H1 (cell line): ENCODE results near the gene ZNF695. TPM values are rescaled to one million over a fixed set of nuclear protein-coding genes. Genes with fewer than 3 reads are reported as not detected.

ENCODE experiments used
- CTCF ChIA-PET: fragments of 300-600 bp; sonication (Branson Sonifier 250); formaldehyde crosslinking; loops from one replicate; lab custom pipeline; 2021; ENCODE audit not compliant: partially characterized antibody; lab: Charles Lee
- POLR2A ChIA-PET: fragments of 300-600 bp; sonication (Branson Sonifier 250); formaldehyde crosslinking; loops from one replicate; lab custom pipeline; 2021; ENCODE audit warnings: inconsistent platforms; ENCODE audit not compliant: partially characterized antibody; lab: Charles Lee
- DNase-seq, 2 experiments: peaks; one replicate each; pipeline versions ENCODE4 v3.0.0 to v3.0.0-alpha.2; 2010 to 2022; ENCODE audit warnings: low spot score in 2 of 2, low read depth in 1 of 2, mixed read lengths in 1 of 2
- FAIRE-seq: peaks from 2 replicates; lab custom pipeline; 2011; peaks lifted over from hg19 to GRCh38; lab: Jason Lieb, UNC
- H2AFZ ChIP-seq: 2 replicates; pipeline ENCODE4 v1.8.1; 2012; ENCODE audit warnings: low read length, inconsistent platforms
- H2AK5ac ChIP-seq: 2 replicates; pipeline ENCODE4 v1.6.1; 2013; ENCODE audit warnings: low read depth, low read length
- H2BK120ac ChIP-seq: replicated peaks from 2 replicates; pipeline ENCODE3; 2013; ENCODE audit warnings: low read depth, low read length, inconsistent platforms
- H2BK12ac ChIP-seq: 2 replicates; pipeline ENCODE4 v1.6.1; 2013; ENCODE audit warnings: low read depth, low read length
- H2BK15ac ChIP-seq: 2 replicates; pipeline ENCODE4 v1.6.1; 2013; ENCODE audit warnings: low read length
- H2BK20ac ChIP-seq: 2 replicates; pipeline ENCODE4 v1.6.1; 2013; ENCODE audit warnings: low read length
- H2BK5ac ChIP-seq: 2 replicates; pipeline ENCODE4 v1.6.1; 2013; ENCODE audit warnings: low read depth, low read length
- H3K14ac ChIP-seq: 2 replicates; pipeline ENCODE4 v1.6.1; 2013; ENCODE audit warnings: inconsistent platforms; ENCODE audit not compliant: insufficient read length
- H3K18ac ChIP-seq: 2 replicates; pipeline ENCODE4 v1.6.1; 2013; ENCODE audit warnings: low read length; ENCODE audit errors: extremely low read depth
- H3K23ac ChIP-seq: 2 replicates; pipeline ENCODE4 v1.6.1; 2013; ENCODE audit warnings: inconsistent platforms; ENCODE audit not compliant: insufficient read length
- H3K23me2 ChIP-seq: 2 replicates; pipeline ENCODE4 v1.6.1; 2013; ENCODE audit warnings: low read depth, low read length
- H3K27ac ChIP-seq: 2 replicates; pipeline ENCODE4 v1.6.1; 2011; ENCODE audit warnings: low read depth, low read length, inconsistent platforms
- H3K27me3 ChIP-seq, 4 experiments: replicated peaks in 1 of 4; 1 replicate in 1 of 4; 2 replicates in 3 of 4; pipeline versions ENCODE4 v1.6.1 to v1.8.1; 2011 to 2013; ENCODE audit warnings: low read length in 3 of 4, mild to moderate bottlenecking in 3 of 4, inconsistent platforms in 2 of 4, mixed read lengths in 2 of 4, moderate library complexity in 1 of 4; ENCODE audit not compliant: control insufficient read depth in 3 of 4, insufficient read depth in 3 of 4; ENCODE audit errors: extremely low read depth in 1 of 4
- H3K36me3 ChIP-seq, 4 experiments: 2 replicates each; pipeline versions ENCODE4 v1.6.1 to v1.8.1; 2011 to 2013; ENCODE audit warnings: mild to moderate bottlenecking in 4 of 4, low read length in 3 of 4, moderate library complexity in 2 of 4, control low read depth in 1 of 4, inconsistent platforms in 1 of 4; ENCODE audit not compliant: insufficient read depth in 4 of 4, control insufficient read depth in 2 of 4
- H3K4ac ChIP-seq: replicated peaks from 2 replicates; pipeline ENCODE3; 2013; ENCODE audit warnings: low read length, low read depth, mixed read lengths, inconsistent platforms; ENCODE audit not compliant: insufficient read length
- H3K4me1 ChIP-seq, 4 experiments: replicated peaks in 1 of 4; 1 replicate in 1 of 4; 2 replicates in 3 of 4; pipeline versions ENCODE4 v1.6.1 to v1.8.1; 2011 to 2013; ENCODE audit warnings: low read length in 3 of 4, inconsistent platforms in 2 of 4, mixed read lengths in 1 of 4; ENCODE audit not compliant: insufficient read depth in 4 of 4, control insufficient read depth in 3 of 4
- H3K4me2 ChIP-seq, 2 experiments: 2 replicates each; pipeline versions ENCODE4 v1.6.1 to v1.8.1; 2011 to 2013; ENCODE audit warnings: low read depth in 2 of 2, low read length in 2 of 2, control low read depth in 1 of 2, inconsistent platforms in 1 of 2, mild to moderate bottlenecking in 1 of 2; ENCODE audit not compliant: insufficient read depth in 1 of 2
- H3K4me3 ChIP-seq, 4 experiments: fragments of 200-600, 300-600 bp in 1 of 4; sonication (generic), shearing (Covaris generic), sonication (Bioruptor Twin) in 1 of 4; 2 replicates each; pipeline versions ENCODE4 v1.5.1 to v1.8.1; 2011 to 2016; ENCODE audit warnings: low read length in 4 of 4, low read depth in 3 of 4, control low read depth in 2 of 4, inconsistent platforms in 2 of 4, mild to moderate bottlenecking in 2 of 4, mixed read lengths in 1 of 4, moderate library complexity in 1 of 4; ENCODE audit not compliant: insufficient read depth in 2 of 4; ENCODE audit errors: extremely low read depth in 1 of 4
- H3K56ac ChIP-seq: replicated peaks from 2 replicates; pipeline ENCODE3; 2013; ENCODE audit warnings: low read depth, mild to moderate bottlenecking, mixed read lengths, low read length, inconsistent platforms; ENCODE audit not compliant: insufficient read length
- H3K79me1 ChIP-seq: 2 replicates; pipeline ENCODE4 v1.6.1; 2013; ENCODE audit warnings: low read depth, low read length, control low read depth
- H3K79me2 ChIP-seq, 2 experiments: 2 replicates each; pipeline versions ENCODE4 v1.6.1 to v1.8.1; 2012 to 2013; ENCODE audit warnings: low read length in 2 of 2, mild to moderate bottlenecking in 2 of 2, inconsistent platforms in 1 of 2; ENCODE audit not compliant: insufficient read depth in 2 of 2, control insufficient read depth in 1 of 2
- H3K9ac ChIP-seq, 4 experiments: replicated peaks in 1 of 4; 1 replicate in 1 of 4; 2 replicates in 3 of 4; pipeline versions ENCODE4 v1.6.1 to v1.8.1; 2011 to 2013; ENCODE audit warnings: low read depth in 3 of 4, low read length in 3 of 4, control low read depth in 2 of 4, mild to moderate bottlenecking in 2 of 4, moderate library complexity in 2 of 4, inconsistent platforms in 1 of 4; ENCODE audit errors: extremely low read depth in 1 of 4
- H3K9me3 ChIP-seq, 2 experiments: 2 replicates each; pipeline versions ENCODE4 v1.6.1 to v1.8.1; 2012 to 2013; ENCODE audit warnings: mild to moderate bottlenecking in 2 of 2, moderate library complexity in 2 of 2, control low read depth in 1 of 2, inconsistent platforms in 1 of 2, low read depth in 1 of 2, low read length in 1 of 2, mixed read lengths in 1 of 2; ENCODE audit not compliant: insufficient read depth in 2 of 2
- H4K20me1 ChIP-seq, 2 experiments: replicated peaks in 1 of 2; 2 replicates each; pipeline versions ENCODE3 to v1.8.1; 2011 to 2013; ENCODE audit warnings: inconsistent platforms in 2 of 2, low read length in 2 of 2, mild to moderate bottlenecking in 1 of 2; ENCODE audit not compliant: insufficient read depth in 2 of 2, control insufficient read depth in 1 of 2
- H4K5ac ChIP-seq: 2 replicates; pipeline ENCODE4 v1.6.1; 2013; ENCODE audit warnings: low read length, low read depth, mixed read lengths, inconsistent platforms; ENCODE audit not compliant: insufficient read length
- H4K8ac ChIP-seq: 2 replicates; pipeline ENCODE4 v1.8.0; 2013; ENCODE audit warnings: mild to moderate bottlenecking, moderate library complexity, low read length, inconsistent platforms; ENCODE audit not compliant: insufficient read depth; ENCODE audit errors: extremely low read depth
- H4K91ac ChIP-seq: replicated peaks from 2 replicates; pipeline ENCODE3; 2013; ENCODE audit warnings: low read length, mixed read lengths, inconsistent platforms; ENCODE audit not compliant: insufficient read length
- ASH2L ChIP-seq: fragments of 200-600, 300-600 bp; sonication (generic); IDR thresholded peaks from one replicate; pipeline ENCODE4 v1.7.1; 2017; ENCODE audit warnings: low read length
- CBX5 ChIP-seq: fragments of 300-800, 300-1000 bp; sonication (generic); IDR thresholded peaks from 2 replicates; pipeline ENCODE4 v1.7.1; 2016; ENCODE audit warnings: antibody characterized with exemption, low read length, low read depth
- CBX8 ChIP-seq: fragments of 300-800, 300-1000 bp; sonication (generic); IDR thresholded peaks from 2 replicates; pipeline ENCODE4 v1.7.1; 2016; ENCODE audit warnings: low read depth, low read length, borderline replicate concordance
- CHD1 ChIP-seq: IDR thresholded peaks from 2 replicates; pipeline ENCODE4 v1.6.1; 2012; ENCODE audit warnings: low read depth, low read length, improper control_type of control experiment
- EP300 ChIP-seq, 2 experiments: IDR thresholded peaks; 1 replicate in 1 of 2; 2 replicates in 1 of 2; pipeline ENCODE4 v1.6.1; 2011 to 2012; ENCODE audit warnings: low read depth in 2 of 2, low read length in 2 of 2, mild to moderate bottlenecking in 2 of 2, borderline replicate concordance in 1 of 2, inconsistent platforms in 1 of 2, moderate library complexity in 1 of 2
- EZH2 ChIP-seq: fragments of 200-600 bp; sonication (generic); IDR thresholded peaks from 2 replicates; pipeline ENCODE4 v1.7.1; 2012; ENCODE audit warnings: low read depth, mild to moderate bottlenecking, moderate library complexity, low read length, inconsistent platforms; ENCODE audit not compliant: severe bottlenecking
- HDAC6 ChIP-seq: IDR thresholded peaks from one replicate; pipeline ENCODE4 v1.7.1; 2012; ENCODE audit warnings: low read depth, mild to moderate bottlenecking, inconsistent platforms, low read length, moderate library complexity
- JUND ChIP-seq: IDR thresholded peaks from 2 replicates; pipeline ENCODE4 v1.6.1; 2011; ENCODE audit warnings: mild to moderate bottlenecking, improper control_type of control experiment, low read length
- KDM1A ChIP-seq: fragments of 200-600, 300-600 bp; sonication (generic); IDR thresholded peaks from 2 replicates; pipeline ENCODE4 v1.7.1; 2016; ENCODE audit warnings: mild to moderate bottlenecking, low read length, borderline replicate concordance
- KDM4A ChIP-seq: IDR thresholded peaks from one replicate; pipeline ENCODE4 v1.7.1; 2012; ENCODE audit warnings: low read depth, mild to moderate bottlenecking, moderate library complexity, low read length, inconsistent platforms; ENCODE audit not compliant: severe bottlenecking
- PHF8 ChIP-seq: fragments of 200-600 bp; sonication (generic); conservative IDR thresholded peaks from 2 replicates; pipeline ENCODE4 v1.7.1; 2012; ENCODE audit warnings: low read depth, mild to moderate bottlenecking, inconsistent platforms, low read length, moderate library complexity
- POU5F1 ChIP-seq: IDR thresholded peaks from 2 replicates; pipeline ENCODE4 v1.6.1; 2011; ENCODE audit warnings: low read depth, mild to moderate bottlenecking, low read length, moderate library complexity
- RFX5 ChIP-seq: IDR thresholded peaks from 2 replicates; pipeline ENCODE4 v1.6.1; 2011; ENCODE audit warnings: low read depth, low read length, improper control_type of control experiment, borderline replicate concordance
- SRF ChIP-seq: IDR thresholded peaks from 2 replicates; pipeline ENCODE4 v1.6.1; 2011; ENCODE audit warnings: mild to moderate bottlenecking, low read depth, low read length, moderate library complexity
- TAF7 ChIP-seq: optimal IDR thresholded peaks from 2 replicates; pipeline ENCODE3; 2011; ENCODE audit warnings: low read depth, mild to moderate bottlenecking, inconsistent platforms, low read length, moderate library complexity, borderline replicate concordance
- WGBS, 2 experiments: shearing (Covaris generic) in 1 of 2; methylation state at CpG; one replicate each; pipeline versions ENCODE4 v1.1.6 to v1.1.7; 2013 to 2015; ENCODE audit warnings: low lambda C conversion rate in 2 of 2, mixed read lengths in 2 of 2, inconsistent platforms in 1 of 2, low coverage in 1 of 2, missing lambda C conversion rate in 1 of 2; ENCODE audit not compliant: insufficient replicate concordance in 2 of 2, insufficient coverage in 1 of 2, insufficient read length in 1 of 2; ENCODE audit errors: extremely low coverage in 1 of 2, missing lambda C conversion rate in 1 of 2; 5-methylcytosine and 5-hydroxymethylcytosine counted together
- polyA plus RNA-seq, 7 experiments: library from polyadenylated mRNA; depleted of rRNA in 3 of 7; stranded (reverse) in 5 of 7; unstranded in 2 of 7; fragments of >200 nt in 5 of 7; fragments of 200-250 nt in 2 of 7; gene quantifications; 1 replicate in 5 of 7; 2 replicates in 1 of 7; 4 replicates in 1 of 7; pipeline versions ENCODE4 v1.2.1 to v1.2.3, GENCODE V29; 2011 to 2013; ENCODE audit warnings: missing spikeins in 2 of 7, mixed read lengths in 2 of 7
- total RNA-seq: library from RNA; stranded (reverse); fragmentation: NEBNext Ultra II Directional; extraction: Animal tissue kit (Norgen Biotek cat#: 25700); gene quantifications from 2 replicates; pipeline ENCODE4 v1.2.1, GENCODE V29; 2021

Gene ZNF695
- total and polyA plus RNA-seq, 2 of the 8 experiments (the other 6 are each of a cell fraction or from before 2014, with no cell fraction given) = 9.2 to 27.0 TPM

GRCh38 chr1:246966502-246966901 is 41.4 kb downstream of the ZNF695 start:
- CTCF ChIA-PET = interaction anchor here (0.8 kb wide), 1 partner anchor 153 kb away, joined by 3 read pairs; no protein-coding TSS in a partner anchor
- FAIRE-seq = no peak
- Histone ChIP-seq H3K27ac (no peak overlapping the region), H3K9me3 (peaks cover 23 to 32% of the 10 kb centered on the region in 2 experiments), H2BK12ac (no peak overlapping the region), H2BK20ac (no peak overlapping the region), H2BK15ac (no peak overlapping the region), H2BK120ac (no peak overlapping the region), H4K5ac (no peak overlapping the region), H4K8ac (no peak overlapping the region), H2AK5ac (no peak overlapping the region), H3K4ac (no peak overlapping the region), H3K4me3 (no peak overlapping the region), H4K20me1 (no peaks in the 10 kb centered on the region), H2BK5ac (no peak overlapping the region), H3K27me3 (no peaks in the 10 kb centered on the region), H3K23me2 (no peaks in the 10 kb centered on the region), H3K4me1 (no peaks in the 10 kb centered on the region), H3K23ac (no peak overlapping the region), H3K79me2 (no peaks in the 10 kb centered on the region), H3K14ac (no peak overlapping the region), H2AFZ (no peak overlapping the region), H3K4me2 (no peak overlapping the region), H3K18ac (no peak overlapping the region), H3K56ac (no peak overlapping the region), H3K9ac (no peak overlapping the region), H3K79me1 (no peaks in the 10 kb centered on the region), H4K91ac (no peak overlapping the region), H3K36me3 (peaks cover 0 to 30% (median 7%) of the 10 kb centered on the region in 4 experiments; a peak in 4 of 8 replicates)
- DNase-seq = no peak
- 88% methylated on average over 2 of the region's 2 CpGs; no CpG with 5 or more reads in 1 of the 2 experiments for WGBS, 2 experiments
- POLR2A ChIA-PET = no interaction called here
- TF ChIP-seq SRF (no peak), JUND (no peak), ASH2L (no peak), CBX5 (no peak), RFX5 (no peak), CHD1 (no peak), PHF8 (no peak), EZH2 (no peak), CBX8 (no peak), POU5F1 (no peak), HDAC6 (no peak), EP300 (IDR thresholded peaks at IDR 0.05; ENCODE audit: borderline replicate concordance in 1 of 2, low read depth in 2 of 2, low read length in 2 of 2) (no peak), KDM4A (no peak), TAF7 (no peak), KDM1A (no peak)
